Activated naive CD4-positive, alpha-beta T cell treated with anti-CD3 and anti-CD28 coated beads, Interleukin-2, amount 50 U/mL, for 16 hours (primary cell): Measurements from ENCODE around the gene CAPRIN1.

Source experiments
- DNase-seq: peaks from one replicate; pipeline ENCODE4 v3.0.0-alpha.2; 2020

The CAPRIN1 gene

GRCh38 chr11:34098813-34099212 lies 47.3 kb downstream of the CAPRIN1 start:
- no peak for DNase-seq

- DNase-seq, result no peak
Observed at GRCh38 chr11:34104680-34105078, 53.1 kb downstream of the CAPRIN1 start.

- DNase-seq, result peak; percentile 95
Observed at GRCh38 chr11:34105079-34105956, 53.8 kb downstream of the CAPRIN1 start, which contains the start of gene NAT10. Gene NAT10 (plus strand): TSS chr11:34105629. CDS start chr11:34108226, 2,597 bp downstream.

- no peak for DNase-seq
Observed at GRCh38 chr11:34105957-34106504, 54.5 kb downstream of the CAPRIN1 start.

GRCh38 chr11:34111722-34112270 lies 60.3 kb downstream of the CAPRIN1 start:
- no peak for DNase-seq

GRCh38 chr11:34114014-34114413 lies 62.5 kb downstream of the CAPRIN1 start:
- no peak for DNase-seq

GRCh38 chr11:34114471-34114870 lies 62.9 kb downstream of the CAPRIN1 start:
- no peak for DNase-seq

GRCh38 chr11:34120651-34121050 lies 69.1 kb downstream of the CAPRIN1 start:
- DNase-seq, result no peak

- DNase-seq, result no peak
Observed at GRCh38 chr11:34124885-34125668, 73.5 kb downstream of the CAPRIN1 start.

GRCh38 chr11:34126959-34127848 lies 75.7 kb downstream of the CAPRIN1 start:
- DNase-seq, result no peak

- no peak for DNase-seq
Observed at GRCh38 chr11:34128824-34129223, 77.3 kb downstream of the CAPRIN1 start.

GRCh38 chr11:34132261-34132965 lies 80.9 kb downstream of the CAPRIN1 start:
- no peak for DNase-seq

GRCh38 chr11:34134765-34135164 lies 83.2 kb downstream of the CAPRIN1 start:
- no peak for DNase-seq

- no peak for DNase-seq
Observed at GRCh38 chr11:34135439-34135838, 83.9 kb downstream of the CAPRIN1 start.

- DNase-seq, result no peak
Observed at GRCh38 chr11:34136420-34136819, 84.9 kb downstream of the CAPRIN1 start.

GRCh38 chr11:34139346-34139745 lies 87.8 kb downstream of the CAPRIN1 start:
- DNase-seq, result no peak

- no peak for DNase-seq
Observed at GRCh38 chr11:34140149-34140548, 88.6 kb downstream of the CAPRIN1 start.

- DNase-seq, result no peak
Observed at GRCh38 chr11:34143048-34143447, 91.5 kb downstream of the CAPRIN1 start.

- no peak for DNase-seq
Observed at GRCh38 chr11:34145073-34145472, 93.5 kb downstream of the CAPRIN1 start.

- no peak for DNase-seq
Observed at GRCh38 chr11:34145847-34146381, 94.4 kb downstream of the CAPRIN1 start.

GRCh38 chr11:34146411-34146810 lies 94.9 kb downstream of the CAPRIN1 start:
- DNase-seq, result no peak
